MM.1S (cell line): ENCODE measurements around the gene OSBPL10.

Source experiments
- EZH2 ChIP-seq: fragments of 300-600 bp; sonication (generic); optimal IDR thresholded peaks from 2 replicates; pipeline ENCODE3; 2017; ENCODE audit warnings: low read depth, mild to moderate bottlenecking, antibody characterized with exemption, low read length, mixed read lengths
- EZH2phosphoT487 ChIP-seq: fragments of 300-600 bp; sonication (generic); IDR thresholded peaks from 2 replicates; pipeline ENCODE4 v1.6.1; 2018; ENCODE audit warnings: antibody characterized with exemption, low read length
- TF ChIP-seq, protein P1 (sequence below): fragments of 300-600 bp; sonication (generic); IDR thresholded peaks from 2 replicates; pipeline ENCODE4 v1.5.1; 2016; ENCODE audit warnings: antibody characterized with exemption, low read length, mixed read lengths

DNA sequence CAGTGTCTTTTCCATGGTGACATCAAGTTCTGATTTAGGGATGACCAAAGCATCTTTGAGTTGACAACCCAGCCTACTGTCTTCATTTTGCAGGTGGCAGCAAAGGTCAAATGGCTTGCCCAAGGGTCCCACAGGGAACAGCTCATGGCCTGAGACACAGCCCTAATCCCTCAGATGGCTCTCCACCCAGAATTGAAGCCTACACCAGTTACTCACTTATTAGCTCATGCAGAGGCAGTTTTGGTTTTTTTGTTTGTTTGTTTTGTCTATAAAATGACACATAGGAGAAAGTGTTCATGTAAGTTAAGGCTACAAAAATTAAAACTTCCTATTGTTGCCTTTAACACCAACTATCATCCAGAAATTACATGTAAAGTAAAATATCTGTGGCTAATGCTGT, 167.9 kb downstream of the OSBPL10 start:
- TF ChIP-seq, protein P1, sequence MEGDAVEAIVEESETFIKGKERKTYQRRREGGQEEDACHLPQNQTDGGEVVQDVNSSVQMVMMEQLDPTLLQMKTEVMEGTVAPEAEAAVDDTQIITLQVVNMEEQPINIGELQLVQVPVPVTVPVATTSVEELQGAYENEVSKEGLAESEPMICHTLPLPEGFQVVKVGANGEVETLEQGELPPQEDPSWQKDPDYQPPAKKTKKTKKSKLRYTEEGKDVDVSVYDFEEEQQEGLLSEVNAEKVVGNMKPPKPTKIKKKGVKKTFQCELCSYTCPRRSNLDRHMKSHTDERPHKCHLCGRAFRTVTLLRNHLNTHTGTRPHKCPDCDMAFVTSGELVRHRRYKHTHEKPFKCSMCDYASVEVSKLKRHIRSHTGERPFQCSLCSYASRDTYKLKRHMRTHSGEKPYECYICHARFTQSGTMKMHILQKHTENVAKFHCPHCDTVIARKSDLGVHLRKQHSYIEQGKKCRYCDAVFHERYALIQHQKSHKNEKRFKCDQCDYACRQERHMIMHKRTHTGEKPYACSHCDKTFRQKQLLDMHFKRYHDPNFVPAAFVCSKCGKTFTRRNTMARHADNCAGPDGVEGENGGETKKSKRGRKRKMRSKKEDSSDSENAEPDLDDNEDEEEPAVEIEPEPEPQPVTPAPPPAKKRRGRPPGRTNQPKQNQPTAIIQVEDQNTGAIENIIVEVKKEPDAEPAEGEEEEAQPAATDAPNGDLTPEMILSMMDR = no peak
- TF ChIP-seq EZH2 (no peak), EZH2phosphoT487 (no peak)
